PC-9 (cell line): ENCODE data around the gene GALNT2. TPM values are rescaled to one million over a fixed set of nuclear protein-coding genes. Genes with fewer than 3 reads are reported as not detected.

Experiments
- BruUV-seq: library from RNA; stranded (reverse); fragments of 400-500 nt; replicated peaks from 2 replicates; lab custom pipeline; 2021; lab: Mats Ljungman, UMichigan
- CTCF ChIA-PET: fragments of 300-600 bp; sonication (Branson Sonifier 250); formaldehyde crosslinking; loops from one replicate; lab custom pipeline; 2022; ENCODE audit warnings: antibody characterized with exemption; lab: Charles Lee
- POLR2A ChIA-PET: fragments of 300-600 bp; sonication (Branson Sonifier 250); formaldehyde crosslinking; loops from one replicate; lab custom pipeline; 2022; ENCODE audit warnings: antibody characterized with exemption; ENCODE audit not compliant: unreplicated experiment; lab: Charles Lee
- DNase-seq, 2 experiments: peaks; one replicate each; pipeline versions ENCODE4 v3.0.0 to v3.0.0-alpha.2; 2015 to 2022; ENCODE audit warnings: mixed read lengths in 1 of 2
- H2AFZ ChIP-seq: fragments of 200-600 bp; sonication (generic); 2 replicates; pipeline ENCODE4 v1.8.1; 2017; ENCODE audit warnings: antibody characterized with exemption
- H3F3A ChIP-seq: fragments of 200-600 bp; sonication (generic); 2 replicates; pipeline ENCODE4 v1.8.1; 2017; ENCODE audit warnings: antibody characterized with exemption, mild to moderate bottlenecking, low read depth; ENCODE audit not compliant: insufficient read depth
- H3K27ac ChIP-seq: fragments of 200-600 bp; sonication (generic); 2 replicates; pipeline ENCODE4 v1.6.1; 2016; ENCODE audit warnings: mixed run types
- H3K27me3 ChIP-seq: fragments of 200-600 bp; sonication (generic); 2 replicates; pipeline ENCODE4 v1.6.1; 2016; ENCODE audit warnings: low read depth, mixed run types; ENCODE audit not compliant: insufficient read depth
- H3K36me3 ChIP-seq: fragments of 200-600 bp; sonication (generic); 2 replicates; pipeline ENCODE4 v1.6.1; 2016; ENCODE audit warnings: low read depth, mixed run types
- H3K4me1 ChIP-seq: fragments of 200-600 bp; sonication (generic); replicated peaks from 2 replicates; pipeline ENCODE4 v1.6.1; 2016; ENCODE audit warnings: mixed run types; ENCODE audit not compliant: insufficient read depth
- H3K4me2 ChIP-seq: fragments of 200-600 bp; sonication (generic); 2 replicates; pipeline ENCODE4 v1.6.1; 2017; ENCODE audit warnings: mixed run types
- H3K4me3 ChIP-seq: fragments of 200-600 bp; sonication (generic); 2 replicates; pipeline ENCODE4 v1.6.1; 2016; ENCODE audit warnings: mixed run types
- H3K79me2 ChIP-seq: fragments of 200-600 bp; sonication (generic); 2 replicates; pipeline ENCODE4 v1.6.1; 2017; ENCODE audit warnings: low read depth, mixed run types
- H3K9me2 ChIP-seq: fragments of 200-600 bp; sonication (generic); 2 replicates; pipeline ENCODE4 v1.8.1; 2017; ENCODE audit warnings: mild to moderate bottlenecking; ENCODE audit not compliant: insufficient read depth
- H3K9me3 ChIP-seq: fragments of 200-600 bp; sonication (generic); 2 replicates; pipeline ENCODE4 v1.8.1; 2016; ENCODE audit warnings: low read depth; ENCODE audit not compliant: insufficient read depth
- H4K20me1 ChIP-seq: fragments of 200-600 bp; sonication (generic); 2 replicates; pipeline ENCODE4 v1.8.1; 2017; ENCODE audit not compliant: insufficient read depth
- EZH2 ChIP-seq: fragments of 200-600 bp; sonication (generic); IDR thresholded peaks from 2 replicates; pipeline ENCODE4 v1.8.0; 2017; ENCODE audit warnings: antibody characterized with exemption, low read depth
- intact Hi-C: fragments of 100-400 bp; cut with micrococcal nuclease; formaldehyde crosslinking; loops from one replicate; pipeline ENCODE4 v1.10.0; 2022; ENCODE audit not compliant: unreplicated experiment
- total RNA-seq: library from RNA; stranded (reverse); gene quantifications from 2 replicates; pipeline ENCODE4 v1.2.3, GENCODE V29; 2021
- TF ChIP-seq, protein P1 (sequence below): fragments of 200-600 bp; sonication (generic); conservative IDR thresholded peaks from 2 replicates; pipeline ENCODE4 v1.6.1; 2017; ENCODE audit warnings: mixed run types, antibody characterized with exemption, mild to moderate bottlenecking, moderate library complexity

The GALNT2 gene
- total RNA-seq, 1 experiment from 2014 or later: 121 TPM

DNA sequence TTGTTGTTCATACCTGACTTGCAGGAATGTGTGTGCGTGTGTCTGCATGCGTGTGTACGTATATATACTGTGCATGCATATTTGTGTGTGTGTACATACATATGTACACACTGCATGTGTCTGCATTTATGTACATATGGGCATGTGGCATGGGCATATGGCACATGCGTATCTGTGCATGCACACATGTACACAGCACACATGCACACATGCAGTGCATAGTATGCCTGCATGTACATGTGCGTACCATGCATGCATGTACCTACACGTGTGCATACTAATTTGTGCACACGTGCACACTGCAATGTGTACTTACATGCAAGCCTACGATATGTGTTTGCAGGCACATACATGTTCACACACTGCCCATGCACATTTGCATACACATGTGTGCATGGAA, 43.9 kb downstream of the GALNT2 start:
- no peaks in the 10 kb centered on the region for H3K9me2 ChIP-seq
- H3K4me3 ChIP-seq: no peak overlapping the region
- no peak for DNase-seq
- H3F3A ChIP-seq: peaks cover 14% of the 10 kb centered on the region
- no TSS peak for BruUV-seq
- H3K36me3 ChIP-seq: no peaks in the 10 kb centered on the region
- H3K4me1 ChIP-seq: peaks cover 22% of the 10 kb centered on the region
- intact Hi-C loops: no loop called here
- H3K79me2 ChIP-seq: peaks cover 64% of the 10 kb centered on the region
- no peak for TF ChIP-seq EZH2
- TF ChIP-seq, protein P1, sequence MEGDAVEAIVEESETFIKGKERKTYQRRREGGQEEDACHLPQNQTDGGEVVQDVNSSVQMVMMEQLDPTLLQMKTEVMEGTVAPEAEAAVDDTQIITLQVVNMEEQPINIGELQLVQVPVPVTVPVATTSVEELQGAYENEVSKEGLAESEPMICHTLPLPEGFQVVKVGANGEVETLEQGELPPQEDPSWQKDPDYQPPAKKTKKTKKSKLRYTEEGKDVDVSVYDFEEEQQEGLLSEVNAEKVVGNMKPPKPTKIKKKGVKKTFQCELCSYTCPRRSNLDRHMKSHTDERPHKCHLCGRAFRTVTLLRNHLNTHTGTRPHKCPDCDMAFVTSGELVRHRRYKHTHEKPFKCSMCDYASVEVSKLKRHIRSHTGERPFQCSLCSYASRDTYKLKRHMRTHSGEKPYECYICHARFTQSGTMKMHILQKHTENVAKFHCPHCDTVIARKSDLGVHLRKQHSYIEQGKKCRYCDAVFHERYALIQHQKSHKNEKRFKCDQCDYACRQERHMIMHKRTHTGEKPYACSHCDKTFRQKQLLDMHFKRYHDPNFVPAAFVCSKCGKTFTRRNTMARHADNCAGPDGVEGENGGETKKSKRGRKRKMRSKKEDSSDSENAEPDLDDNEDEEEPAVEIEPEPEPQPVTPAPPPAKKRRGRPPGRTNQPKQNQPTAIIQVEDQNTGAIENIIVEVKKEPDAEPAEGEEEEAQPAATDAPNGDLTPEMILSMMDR: no peak
- no peak overlapping the region for H2AFZ ChIP-seq
- no peaks in the 10 kb centered on the region for H3K27me3 ChIP-seq
- H3K4me2 ChIP-seq: no peak overlapping the region
- H3K9me3 ChIP-seq: no peaks in the 10 kb centered on the region; the same call in 1 of the 2 replicates
- H3K27ac ChIP-seq: no peak overlapping the region
- H4K20me1 ChIP-seq: no peaks in the 10 kb centered on the region; the same call in 1 of the 2 replicates
- POLR2A ChIA-PET: no interaction called here
- CTCF ChIA-PET: no interaction called here

DNA sequence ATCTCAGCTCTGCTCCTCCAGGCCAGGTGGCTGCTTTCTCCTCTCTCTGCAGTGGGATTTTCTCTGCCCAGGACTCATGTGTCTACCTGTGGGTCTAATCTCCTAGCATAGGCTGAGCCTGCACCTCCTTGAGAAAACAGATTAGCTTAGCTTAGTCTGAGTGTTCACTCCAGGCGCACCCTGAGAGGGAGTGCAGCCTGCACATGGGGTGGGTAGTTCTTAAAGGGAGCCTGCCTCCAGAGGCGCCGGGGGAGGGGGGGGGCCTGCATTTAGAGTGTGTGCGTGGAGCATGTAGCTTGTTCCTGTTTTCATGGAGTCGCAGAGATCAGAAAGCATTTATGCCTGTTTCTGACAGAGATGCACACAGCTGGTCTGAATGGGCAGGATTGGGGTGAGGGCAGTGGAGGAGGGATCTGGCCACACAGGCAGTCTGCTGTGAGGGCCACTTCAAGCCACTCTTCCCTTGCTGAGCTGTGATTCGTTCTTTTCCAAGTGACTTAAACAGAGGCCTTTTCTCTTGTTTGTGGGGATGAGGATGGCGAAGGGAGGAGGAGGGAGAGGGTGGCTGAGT, 45.2 kb downstream of the GALNT2 start:
- CTCF ChIA-PET: interaction anchor here (0.6 kb wide), 1 partner anchor 20 kb away, joined by 3 read pairs; no protein-coding TSS in a partner anchor
- no peak for TF ChIP-seq EZH2
- TF ChIP-seq, protein P1: no peak
- POLR2A ChIA-PET: no interaction called here

DNA sequence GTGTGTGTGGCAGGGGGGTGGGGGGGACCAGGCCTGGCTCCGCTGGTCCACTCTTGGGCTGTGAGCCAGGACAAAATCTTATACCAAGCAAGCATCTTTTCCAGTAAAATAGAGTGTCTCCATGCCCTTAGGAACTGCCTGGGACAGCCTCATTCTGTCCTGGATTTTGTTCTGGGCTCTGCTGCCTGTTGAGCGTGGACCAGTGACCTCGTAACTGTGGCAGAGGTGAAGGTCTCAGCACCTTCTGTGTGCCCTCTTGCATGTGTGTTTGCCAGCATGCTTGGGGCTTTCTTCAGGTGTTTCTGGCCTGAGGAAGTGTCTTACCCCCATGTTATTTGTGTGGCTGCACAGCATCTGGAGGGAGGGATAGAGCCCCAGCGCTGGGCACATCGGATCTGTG, 45.7 kb downstream of the GALNT2 start:
- Histone ChIP-seq H3K9me3 (no peaks in the 10 kb centered on the region; the same call in 1 of the 2 replicates), H3K36me3 (no peaks in the 10 kb centered on the region), H3K27ac (no peak overlapping the region), H3K9me2 (no peaks in the 10 kb centered on the region), H3K27me3 (no peaks in the 10 kb centered on the region), H3K4me3 (no peak overlapping the region), H3K79me2 (peaks cover 50% of the 10 kb centered on the region), H3K4me1 (peaks cover 3% of the 10 kb centered on the region; the same call in 1 of the 2 replicates), H2AFZ (no peak overlapping the region), H4K20me1 (no peaks in the 10 kb centered on the region; the same call in 1 of the 2 replicates), H3K4me2 (no peak overlapping the region), H3F3A (0 out of 2 replicates have a peak, but pooled peaks cover 1% of the 10 kb centered on the region)
- TF ChIP-seq, protein P1: no peak
- no peak for TF ChIP-seq EZH2
- ChIA-PET POLR2A (no interaction called here), CTCF (no interaction called here)
- no TSS peak for BruUV-seq
- no peak for DNase-seq
- intact Hi-C loops: no loop called here

More for the DNA sequence above, 45.2 kb downstream of the GALNT2 start:
- no peak for DNase-seq
- Histone ChIP-seq H3F3A (0 out of 2 replicates have a peak, but pooled peaks cover 3% of the 10 kb centered on the region), H3K4me2 (no peak overlapping the region), H4K20me1 (no peaks in the 10 kb centered on the region; the same call in 1 of the 2 replicates), H3K27ac (no peak overlapping the region), H3K4me1 (peaks cover 9% of the 10 kb centered on the region), H3K9me3 (no peaks in the 10 kb centered on the region; the same call in 1 of the 2 replicates), H3K4me3 (no peak overlapping the region), H2AFZ (no peak overlapping the region), H3K79me2 (peaks cover 53% of the 10 kb centered on the region), H3K36me3 (no peaks in the 10 kb centered on the region), H3K9me2 (no peaks in the 10 kb centered on the region), H3K27me3 (no peaks in the 10 kb centered on the region)
- intact Hi-C loops: no loop called here
- no TSS peak for BruUV-seq
